Panc1 (cell line): ENCODE measurements around the gene SPATA24. TPM values are rescaled to one million over a fixed set of nuclear protein-coding genes. Genes with fewer than 3 reads are reported as not detected.
A peak's percentile ranks its signal among the peaks of the same experiment; 100 is the strongest.

Source experiments
- ATAC-seq: fragments of 200-7000 bp; cut with Tn5 transposase; 2 replicates; pipeline ENCODE4 v1.9.1; 2020; ENCODE audit warnings: mild to moderate bottlenecking, moderate library complexity
- BruUV-seq: library from RNA; stranded (reverse); fragments of 400-500 nt; replicated peaks from 2 replicates; lab custom pipeline; 2021; lab: Mats Ljungman, UMichigan
- CTCF ChIA-PET: fragments of 300-600 bp; sonication (Branson Sonifier 250); formaldehyde crosslinking; loops from one replicate; lab custom pipeline; 2022; ENCODE audit warnings: antibody characterized with exemption; lab: Charles Lee
- POLR2A ChIA-PET: fragments of 300-600 bp; sonication (Branson Sonifier 250); formaldehyde crosslinking; loops from one replicate; lab custom pipeline; 2022; ENCODE audit warnings: antibody characterized with exemption; lab: Charles Lee
- DNase-seq: peaks from one replicate; pipeline ENCODE4 v3.0.0-alpha.2; 2010; ENCODE audit warnings: low read depth, low spot score
- H3K27ac ChIP-seq: 2 replicates; pipeline ENCODE4 v1.5.1; 2011; ENCODE audit warnings: mild to moderate bottlenecking, low read length, inconsistent platforms
- H3K27me3 ChIP-seq: fragments of 200-500 bp; sonication (Bioruptor generic); 2 replicates; pipeline ENCODE4 v1.6.0; 2014; ENCODE audit warnings: low read length, inconsistent platforms; ENCODE audit not compliant: control insufficient read depth, insufficient read depth
- H3K36me3 ChIP-seq: fragments of 200-500 bp; sonication (Bioruptor generic); 2 replicates; pipeline ENCODE4 v1.5.1; 2014; ENCODE audit warnings: inconsistent platforms, mild to moderate bottlenecking, low read length, moderate library complexity; ENCODE audit not compliant: control insufficient read depth, insufficient read depth
- H3K4me1 ChIP-seq: 2 replicates; pipeline ENCODE4 v1.5.1; 2011; ENCODE audit warnings: inconsistent platforms, mild to moderate bottlenecking, low read length, moderate library complexity; ENCODE audit not compliant: control insufficient read depth, insufficient read depth
- H3K4me3 ChIP-seq, 2 experiments: 2 replicates each; pipeline ENCODE4 v1.5.1; 2011 to 2012; ENCODE audit warnings: low read depth in 2 of 2, low read length in 2 of 2, mild to moderate bottlenecking in 2 of 2, inconsistent platforms in 1 of 2, moderate library complexity in 1 of 2
- H3K9me3 ChIP-seq: fragments of 200-500 bp; sonication (Bioruptor generic); 2 replicates; pipeline ENCODE4 v1.5.1; 2014; ENCODE audit warnings: low read depth, mild to moderate bottlenecking, inconsistent platforms, low read length, moderate library complexity; ENCODE audit not compliant: control insufficient read depth, insufficient read depth
- POLR2AphosphoS5 ChIP-seq: IDR thresholded peaks from 2 replicates; pipeline ENCODE4 v1.6.1; 2012; ENCODE audit warnings: mild to moderate bottlenecking, low read depth, low read length, moderate library complexity
- SIN3A ChIP-seq: IDR thresholded peaks from 2 replicates; pipeline ENCODE4 v1.6.1; 2012; ENCODE audit warnings: low read depth, mild to moderate bottlenecking, low read length, moderate library complexity, borderline replicate concordance; ENCODE audit not compliant: insufficient read depth
- TCF7L2 ChIP-seq: IDR thresholded peaks from 2 replicates; pipeline ENCODE4 v1.6.1; 2011; ENCODE audit warnings: mild to moderate bottlenecking, low read depth, low read length, inconsistent platforms
- in situ Hi-C: cut with HindIII; loops from 2 replicates; pipeline ENCODE4 v1.10.0; 2016; ENCODE audit warnings: low sequenced_read_pairs, low pct_unique_long_range_greater_than_20kb
- intact Hi-C: fragments of 100-400 bp; cut with micrococcal nuclease; formaldehyde crosslinking; loops from one replicate; pipeline ENCODE4 v1.10.0; 2022; ENCODE audit not compliant: unreplicated experiment
- total RNA-seq: library from RNA; stranded (reverse); gene quantifications from one replicate; pipeline ENCODE4 v1.2.1, GENCODE V29; 2021; ENCODE audit not compliant: unreplicated experiment
- TF ChIP-seq, protein P1 (sequence below), 2 experiments: IDR thresholded peaks; 2 replicates each; pipeline ENCODE4 v1.6.1; 2011 to 2012; ENCODE audit warnings: low read depth in 2 of 2, control low read depth in 1 of 2, low read length in 1 of 2, mild to moderate bottlenecking in 1 of 2, moderate library complexity in 1 of 2; ENCODE audit not compliant: insufficient read depth in 1 of 2
- TF ChIP-seq, protein P2 (sequence below): fragments of 450-650 bp; IDR thresholded peaks from 2 replicates; pipeline ENCODE4 v1.5.1; 2017; ENCODE audit warnings: mild to moderate bottlenecking

SPATA24 gene
- total RNA-seq, 1 experiment from 2014 or later: 5.5 TPM

DNA sequence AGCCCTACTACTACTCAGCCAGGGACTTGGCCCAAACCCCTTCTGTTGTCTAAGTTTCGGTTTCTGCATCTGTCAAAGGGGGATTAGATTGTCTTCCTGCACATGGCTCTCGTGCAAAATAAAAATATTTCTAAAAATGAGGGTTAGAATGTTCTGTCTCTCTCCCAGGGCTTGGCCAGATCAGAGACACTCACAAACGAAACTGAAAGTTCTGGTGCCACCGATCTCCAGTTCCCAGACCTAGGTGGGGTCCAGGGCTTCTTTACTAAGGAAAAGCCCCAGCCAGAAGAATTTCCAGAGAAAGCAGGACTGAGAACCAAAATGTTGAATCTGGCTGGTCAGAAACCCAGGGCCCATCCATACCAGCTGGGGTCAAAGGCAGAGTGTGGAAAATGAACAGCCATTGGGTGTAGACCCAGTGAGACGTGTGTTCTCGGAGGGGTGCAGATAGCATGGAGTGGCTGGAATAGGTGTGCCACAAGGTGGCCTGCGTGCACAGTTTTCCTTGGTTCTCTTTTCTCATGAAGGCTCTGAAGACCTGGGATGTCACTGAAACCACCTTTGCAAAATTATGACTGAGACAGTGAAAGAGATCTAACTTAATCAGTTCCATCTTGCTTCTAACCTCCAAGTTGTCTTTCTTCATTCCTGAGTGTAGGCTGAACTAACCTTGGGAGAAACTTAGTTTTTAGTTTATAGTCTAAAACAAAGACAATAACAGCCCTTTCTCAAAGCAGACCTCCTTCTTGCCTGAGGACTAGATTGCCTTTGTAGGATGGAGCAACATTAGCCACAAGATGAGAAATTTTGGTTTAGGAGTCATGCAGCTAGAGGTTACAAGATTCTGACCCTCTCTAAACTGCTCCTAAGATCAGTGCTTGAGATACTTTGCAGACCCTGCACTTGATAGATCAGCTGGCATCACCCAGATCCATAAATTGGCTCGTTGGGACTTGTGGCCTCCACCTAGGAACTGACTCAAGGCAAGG lies 18.5 kb downstream of the SPATA24 start:
- POLR2A ChIA-PET: no interaction called here
- in situ Hi-C loops: no loop called here
- no peaks in the 10 kb centered on the region for H3K27me3 ChIP-seq
- H3K4me1 ChIP-seq: no peaks in the 10 kb centered on the region; the same call in none of the 2 replicates
- no peak for DNase-seq
- H3K36me3 ChIP-seq: no peaks in the 10 kb centered on the region
- H3K9me3 ChIP-seq: no peaks in the 10 kb centered on the region
- H3K27ac ChIP-seq: peak overlapping the region; percentile 71
- H3K4me3 ChIP-seq: peak overlapping the region; percentile 25 to 50
- intact Hi-C loops: no loop called here
- no TSS peak for BruUV-seq
- TF ChIP-seq TCF7L2: no peak
- TF ChIP-seq POLR2AphosphoS5: no peak
- TF ChIP-seq, protein P1, sequence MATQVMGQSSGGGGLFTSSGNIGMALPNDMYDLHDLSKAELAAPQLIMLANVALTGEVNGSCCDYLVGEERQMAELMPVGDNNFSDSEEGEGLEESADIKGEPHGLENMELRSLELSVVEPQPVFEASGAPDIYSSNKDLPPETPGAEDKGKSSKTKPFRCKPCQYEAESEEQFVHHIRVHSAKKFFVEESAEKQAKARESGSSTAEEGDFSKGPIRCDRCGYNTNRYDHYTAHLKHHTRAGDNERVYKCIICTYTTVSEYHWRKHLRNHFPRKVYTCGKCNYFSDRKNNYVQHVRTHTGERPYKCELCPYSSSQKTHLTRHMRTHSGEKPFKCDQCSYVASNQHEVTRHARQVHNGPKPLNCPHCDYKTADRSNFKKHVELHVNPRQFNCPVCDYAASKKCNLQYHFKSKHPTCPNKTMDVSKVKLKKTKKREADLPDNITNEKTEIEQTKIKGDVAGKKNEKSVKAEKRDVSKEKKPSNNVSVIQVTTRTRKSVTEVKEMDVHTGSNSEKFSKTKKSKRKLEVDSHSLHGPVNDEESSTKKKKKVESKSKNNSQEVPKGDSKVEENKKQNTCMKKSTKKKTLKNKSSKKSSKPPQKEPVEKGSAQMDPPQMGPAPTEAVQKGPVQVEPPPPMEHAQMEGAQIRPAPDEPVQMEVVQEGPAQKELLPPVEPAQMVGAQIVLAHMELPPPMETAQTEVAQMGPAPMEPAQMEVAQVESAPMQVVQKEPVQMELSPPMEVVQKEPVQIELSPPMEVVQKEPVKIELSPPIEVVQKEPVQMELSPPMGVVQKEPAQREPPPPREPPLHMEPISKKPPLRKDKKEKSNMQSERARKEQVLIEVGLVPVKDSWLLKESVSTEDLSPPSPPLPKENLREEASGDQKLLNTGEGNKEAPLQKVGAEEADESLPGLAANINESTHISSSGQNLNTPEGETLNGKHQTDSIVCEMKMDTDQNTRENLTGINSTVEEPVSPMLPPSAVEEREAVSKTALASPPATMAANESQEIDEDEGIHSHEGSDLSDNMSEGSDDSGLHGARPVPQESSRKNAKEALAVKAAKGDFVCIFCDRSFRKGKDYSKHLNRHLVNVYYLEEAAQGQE (IDR thresholded peaks at IDR 0.05; ENCODE audit: insufficient read depth in 1 of 2, low read depth in 2 of 2, low read length in 1 of 2): no peak
- TF ChIP-seq SIN3A: no peak
- TF ChIP-seq, protein P2, sequence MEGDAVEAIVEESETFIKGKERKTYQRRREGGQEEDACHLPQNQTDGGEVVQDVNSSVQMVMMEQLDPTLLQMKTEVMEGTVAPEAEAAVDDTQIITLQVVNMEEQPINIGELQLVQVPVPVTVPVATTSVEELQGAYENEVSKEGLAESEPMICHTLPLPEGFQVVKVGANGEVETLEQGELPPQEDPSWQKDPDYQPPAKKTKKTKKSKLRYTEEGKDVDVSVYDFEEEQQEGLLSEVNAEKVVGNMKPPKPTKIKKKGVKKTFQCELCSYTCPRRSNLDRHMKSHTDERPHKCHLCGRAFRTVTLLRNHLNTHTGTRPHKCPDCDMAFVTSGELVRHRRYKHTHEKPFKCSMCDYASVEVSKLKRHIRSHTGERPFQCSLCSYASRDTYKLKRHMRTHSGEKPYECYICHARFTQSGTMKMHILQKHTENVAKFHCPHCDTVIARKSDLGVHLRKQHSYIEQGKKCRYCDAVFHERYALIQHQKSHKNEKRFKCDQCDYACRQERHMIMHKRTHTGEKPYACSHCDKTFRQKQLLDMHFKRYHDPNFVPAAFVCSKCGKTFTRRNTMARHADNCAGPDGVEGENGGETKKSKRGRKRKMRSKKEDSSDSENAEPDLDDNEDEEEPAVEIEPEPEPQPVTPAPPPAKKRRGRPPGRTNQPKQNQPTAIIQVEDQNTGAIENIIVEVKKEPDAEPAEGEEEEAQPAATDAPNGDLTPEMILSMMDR: no peak
- CTCF ChIA-PET: no interaction called here
- ATAC-seq: peak; percentile 71

DNA sequence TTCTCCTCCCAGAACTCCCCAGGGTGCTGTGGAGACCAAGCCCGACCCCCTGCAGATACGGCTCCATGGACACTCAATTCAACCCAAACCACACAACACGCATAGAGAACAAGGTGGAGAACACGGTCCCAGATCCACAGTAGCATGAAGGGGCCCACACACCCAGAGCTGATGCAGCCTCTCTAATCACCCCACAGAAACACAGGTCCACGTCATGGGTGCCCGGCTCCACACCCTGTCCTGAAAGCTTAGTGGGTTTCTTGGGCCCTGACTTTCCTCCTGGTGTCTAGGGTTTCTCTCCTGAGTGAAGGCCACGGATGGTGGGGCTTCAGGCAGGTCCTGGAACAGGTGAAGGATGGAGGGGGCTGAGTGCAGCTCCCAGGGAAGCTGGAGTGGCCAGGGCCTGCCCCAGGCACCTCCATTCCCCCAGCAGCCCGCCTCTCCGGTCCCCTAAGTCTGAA lies 19.3 kb downstream of the SPATA24 start:
- Histone ChIP-seq H3K4me1 (no peaks in the 10 kb centered on the region; the same call in 1 of the 2 replicates), H3K4me3 (peak overlapping the region; percentile 25 to 50; a peak in 3 of 4 replicates), H3K36me3 (no peaks in the 10 kb centered on the region), H3K9me3 (no peaks in the 10 kb centered on the region), H3K27ac (peak overlapping the region; percentile 71), H3K27me3 (no peaks in the 10 kb centered on the region)
- ChIA-PET POLR2A (no interaction called here), CTCF (no interaction called here)
- in situ Hi-C loops (no loop called here), intact Hi-C loops (no loop called here)
- TF ChIP-seq POLR2AphosphoS5 (no peak), TCF7L2 (no peak), SIN3A (no peak)
- TF ChIP-seq, protein P2: no peak
- TF ChIP-seq, protein P1 (IDR thresholded peaks at IDR 0.05; ENCODE audit: insufficient read depth in 1 of 2, low read depth in 2 of 2, low read length in 1 of 2): no peak
- BruUV-seq: no TSS peak
- DNase-seq: no peak
- ATAC-seq: peak; percentile 3; the same call in 1 of the 2 replicates
